Brain microvascular endothelial cell (primary cell): Measurements from ENCODE around the gene RBMS3.
"Not testable (repeated sequence)": the region's sequence is repeated elsewhere in the genome, so short reads cannot be mapped to it uniquely, and the experiment has no call there.

ENCODE experiments used
- DNase-seq: peaks from one replicate; pipeline ENCODE4 v3.0.0-alpha.2; 2020
- H3K27ac ChIP-seq: fragments of 250-450 bp; sonication (Bioruptor Pico); 2 replicates; pipeline ENCODE4 v1.5.1; 2020; ENCODE audit warnings: mild to moderate bottlenecking, moderate library complexity
- H3K27me3 ChIP-seq: fragments of 250-450 bp; sonication (Bioruptor Pico); replicated peaks from 2 replicates; pipeline ENCODE4 v1.5.1; 2020; ENCODE audit warnings: mild to moderate bottlenecking
- H3K36me3 ChIP-seq: fragments of 250-450 bp; sonication (Bioruptor Pico); replicated peaks from 2 replicates; pipeline ENCODE4 v1.5.1; 2020; ENCODE audit warnings: mild to moderate bottlenecking
- H3K4me3 ChIP-seq: 2 replicates; pipeline ENCODE4 v1.5.1; 2011; ENCODE audit warnings: low read depth, mild to moderate bottlenecking, control low read depth, low read length, moderate library complexity
- in situ Hi-C: cut with HindIII; loops from 2 replicates; pipeline ENCODE4 v1.10.0; 2017; ENCODE audit warnings: low sequenced_read_pairs, low pct_ligation_motif_present
- TF ChIP-seq, protein P1 (sequence below): IDR thresholded peaks from 2 replicates; pipeline ENCODE4 v1.5.1; 2011; ENCODE audit warnings: low read depth, mild to moderate bottlenecking, moderate library complexity, low read length, control low read depth, inconsistent platforms; ENCODE audit errors: missing control alignments

RBMS3 gene

DNA sequence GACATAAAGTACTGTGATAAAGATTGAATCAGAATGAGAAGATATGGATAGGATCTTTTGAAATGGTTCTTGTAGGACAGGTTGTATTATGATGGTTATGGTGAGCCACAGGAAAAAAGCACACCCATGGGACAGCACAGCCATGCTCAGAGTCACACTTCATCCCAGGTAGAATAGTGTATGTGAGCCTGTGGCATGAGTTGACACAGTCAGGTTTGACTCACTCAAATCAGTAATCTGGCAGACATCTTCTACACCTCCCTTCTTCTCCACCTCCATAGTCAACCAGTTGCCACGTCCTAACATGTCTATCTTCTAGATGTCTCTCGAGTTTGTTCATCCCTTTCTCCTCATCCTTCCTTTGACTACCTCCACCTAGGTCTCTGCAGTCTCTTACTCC, 176.0 kb downstream of the RBMS3 start:
- Histone ChIP-seq H3K27ac (no peak overlapping the region), H3K36me3 (no peaks in the 10 kb centered on the region), H3K4me3 (no peak overlapping the region), H3K27me3 (no peaks in the 10 kb centered on the region)
- no peak for DNase-seq
- TF ChIP-seq, protein P1, sequence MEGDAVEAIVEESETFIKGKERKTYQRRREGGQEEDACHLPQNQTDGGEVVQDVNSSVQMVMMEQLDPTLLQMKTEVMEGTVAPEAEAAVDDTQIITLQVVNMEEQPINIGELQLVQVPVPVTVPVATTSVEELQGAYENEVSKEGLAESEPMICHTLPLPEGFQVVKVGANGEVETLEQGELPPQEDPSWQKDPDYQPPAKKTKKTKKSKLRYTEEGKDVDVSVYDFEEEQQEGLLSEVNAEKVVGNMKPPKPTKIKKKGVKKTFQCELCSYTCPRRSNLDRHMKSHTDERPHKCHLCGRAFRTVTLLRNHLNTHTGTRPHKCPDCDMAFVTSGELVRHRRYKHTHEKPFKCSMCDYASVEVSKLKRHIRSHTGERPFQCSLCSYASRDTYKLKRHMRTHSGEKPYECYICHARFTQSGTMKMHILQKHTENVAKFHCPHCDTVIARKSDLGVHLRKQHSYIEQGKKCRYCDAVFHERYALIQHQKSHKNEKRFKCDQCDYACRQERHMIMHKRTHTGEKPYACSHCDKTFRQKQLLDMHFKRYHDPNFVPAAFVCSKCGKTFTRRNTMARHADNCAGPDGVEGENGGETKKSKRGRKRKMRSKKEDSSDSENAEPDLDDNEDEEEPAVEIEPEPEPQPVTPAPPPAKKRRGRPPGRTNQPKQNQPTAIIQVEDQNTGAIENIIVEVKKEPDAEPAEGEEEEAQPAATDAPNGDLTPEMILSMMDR, result no peak
- in situ Hi-C loops, result no loop called here

DNA sequence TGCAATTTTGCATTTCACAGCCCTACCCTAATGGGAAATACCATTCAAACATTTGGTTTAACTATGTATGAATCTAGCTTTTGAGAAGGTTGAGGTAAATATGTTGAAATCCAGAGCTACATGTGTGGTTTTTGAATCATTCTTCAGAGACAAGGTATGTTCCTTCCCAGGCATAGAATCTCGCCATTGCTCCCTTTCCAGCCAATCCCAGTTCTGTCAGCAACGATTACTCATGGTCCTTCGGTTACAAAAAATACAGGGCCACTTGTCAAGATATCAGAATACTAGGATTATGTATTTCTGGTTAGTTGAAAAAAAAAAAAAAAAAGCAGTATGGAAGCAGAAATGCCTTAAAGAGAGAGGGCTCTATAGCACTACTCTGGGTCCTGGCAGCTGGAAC, 182.4 kb downstream of the RBMS3 start:
- TF ChIP-seq, protein P1, result no peak
- Histone ChIP-seq H3K27ac (no peak overlapping the region), H3K27me3 (no peaks in the 10 kb centered on the region), H3K4me3 (no peak overlapping the region), H3K36me3 (no peaks in the 10 kb centered on the region)
- in situ Hi-C loops, result no loop called here
- no peak for DNase-seq

DNA sequence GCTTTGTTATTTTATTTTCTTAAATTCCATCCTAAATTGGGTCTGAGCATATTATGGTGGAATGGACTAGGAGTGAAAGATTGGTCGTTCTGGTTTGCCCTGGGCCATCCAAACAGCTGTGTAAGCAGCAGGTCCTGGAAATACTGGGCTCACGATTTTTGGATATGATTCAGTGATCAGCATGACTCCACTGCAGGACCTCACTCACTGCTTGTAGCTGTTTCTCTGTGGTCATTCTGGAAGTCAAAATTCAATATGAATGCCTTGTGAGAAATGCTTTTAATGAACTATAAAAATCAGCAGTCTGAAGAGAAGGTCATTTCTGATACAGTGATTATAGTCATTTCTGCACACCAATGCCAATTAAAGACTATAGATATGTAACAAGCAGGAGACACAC, 185.0 kb downstream of the RBMS3 start:
- no peak overlapping the region for H3K4me3 ChIP-seq
- TF ChIP-seq, protein P1, result no peak

DNA sequence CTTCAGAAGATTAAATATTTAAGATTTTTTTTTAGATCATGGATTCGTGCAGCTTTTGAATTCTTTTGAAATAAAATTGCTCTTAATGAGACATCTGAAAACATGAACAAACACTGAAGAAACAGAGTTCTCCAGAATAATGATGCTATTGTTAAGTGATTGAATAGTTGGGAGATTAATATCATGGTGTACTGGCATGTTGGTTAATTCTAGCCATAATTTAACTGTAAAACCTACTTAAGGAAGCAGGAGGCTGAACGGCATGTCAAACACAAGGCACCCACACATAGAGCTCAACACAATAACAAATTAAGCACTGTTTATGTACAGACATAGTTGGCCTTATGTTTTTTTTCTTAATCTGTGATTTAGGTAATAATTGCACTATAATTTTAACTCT, 185.6 kb downstream of the RBMS3 start:
- H3K27ac ChIP-seq, result no peak overlapping the region
- in situ Hi-C loops, result no loop called here

More for the DNA sequence above, 185.0 kb downstream of the RBMS3 start:
- peak; percentile 78 for DNase-seq
- Histone ChIP-seq H3K27ac (no peak overlapping the region), H3K27me3 (no peaks in the 10 kb centered on the region), H3K36me3 (no peaks in the 10 kb centered on the region)
- in situ Hi-C loops, result no loop called here

DNA sequence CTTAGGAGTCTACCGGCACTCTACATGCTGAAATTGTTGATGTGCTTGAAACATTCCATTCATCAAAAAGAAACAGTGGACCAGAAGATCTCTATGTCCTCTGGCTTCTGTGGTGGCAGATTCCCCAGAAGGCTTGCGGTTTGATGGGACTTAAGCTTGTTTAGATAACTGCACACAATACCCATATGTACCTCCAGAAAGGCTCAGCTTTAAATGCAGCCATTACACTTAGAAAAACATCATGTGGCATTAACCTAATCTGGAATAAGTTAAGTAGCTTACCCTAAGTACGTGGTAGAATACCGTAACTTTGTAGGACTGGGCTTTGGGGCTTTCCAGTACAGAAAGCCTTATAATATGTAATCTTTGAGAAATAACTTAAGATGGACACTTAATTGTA, 187.3 kb downstream of the RBMS3 start:
- TF ChIP-seq, protein P1, result no peak
- in situ Hi-C loops, result no loop called here

More for the DNA sequence above, 185.6 kb downstream of the RBMS3 start:
- TF ChIP-seq, protein P1, result no peak
- DNase-seq, result no peak
- no peaks in the 10 kb centered on the region for H3K36me3 ChIP-seq
- no peaks in the 10 kb centered on the region for H3K27me3 ChIP-seq
- no peak overlapping the region for H3K4me3 ChIP-seq

DNA sequence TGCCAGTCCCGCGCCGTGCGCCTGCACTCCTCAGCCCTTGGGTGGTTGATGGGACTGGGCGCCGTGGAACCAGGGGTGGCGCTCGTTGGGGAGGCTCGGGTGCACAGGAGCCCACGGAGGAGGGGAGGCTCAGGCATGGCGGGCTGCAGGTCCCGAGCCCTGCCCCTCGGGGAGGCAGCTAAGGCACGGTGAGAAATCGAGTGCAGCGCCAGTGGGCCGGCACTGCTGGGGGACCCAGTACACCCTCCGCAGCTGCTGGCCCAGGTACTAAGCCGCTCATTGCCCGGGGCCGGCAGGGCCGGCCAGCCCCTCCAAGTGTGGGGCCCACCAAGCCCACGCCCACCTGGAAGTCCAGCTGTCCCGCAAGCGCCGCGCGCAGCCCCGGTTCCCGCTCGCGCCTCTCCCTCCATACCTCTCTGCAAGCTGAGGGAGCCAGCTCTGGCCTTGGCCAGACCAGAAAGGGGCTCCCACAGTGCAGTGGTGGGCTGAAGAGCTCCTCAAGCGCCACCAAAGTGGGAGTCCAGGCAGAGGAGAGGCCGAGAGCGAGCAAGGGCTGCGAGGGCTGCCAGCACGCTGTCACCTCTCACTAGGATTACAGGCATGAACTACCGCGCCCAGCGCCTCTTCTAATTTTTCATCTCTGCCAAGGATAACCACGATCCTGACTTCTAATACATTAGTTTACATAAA, 192.8 kb downstream of the RBMS3 start:
- H3K27ac ChIP-seq, H3K4me3 ChIP-seq, H3K36me3 ChIP-seq, H3K27me3 ChIP-seq, DNase-seq, in situ Hi-C loops: not testable (repeated sequence)

More for the DNA sequence above, 187.3 kb downstream of the RBMS3 start:
- Histone ChIP-seq H3K27ac (no peak overlapping the region), H3K27me3 (no peaks in the 10 kb centered on the region), H3K4me3 (no peak overlapping the region), H3K36me3 (no peaks in the 10 kb centered on the region)
- no peak for DNase-seq
